Stomach (tissue), 4 donors: ENCODE data around the gene MKRN2OS.

Source experiments
- CTCF ChIP-seq, 7 experiments: fragments of 450-650 bp in 4 of 7; fragments of 200-600 bp in 3 of 7; sonication (generic) in 3 of 7; IDR thresholded peaks; one replicate each; pipeline ENCODE4 v1.5.1; 2016 to 2019; ENCODE audit warnings: antibody characterized with exemption in 7 of 7, control low read depth in 2 of 7, mild to moderate bottlenecking in 1 of 7
- POLR2A ChIP-seq, 4 donors: fragments of 450-650 bp; IDR thresholded peaks; one replicate each; pipeline ENCODE4 v1.6.1; 2016; ENCODE audit warnings: antibody characterized with exemption in 4 of 4, control low read depth in 2 of 4, mild to moderate bottlenecking in 1 of 4, moderate library complexity in 1 of 4
- POLR2AphosphoS5 ChIP-seq, 3 donors: sonication (generic); formaldehyde crosslinking; IDR thresholded peaks; one replicate each; pipeline ENCODE4 v1.6.1; 2016; ENCODE audit warnings: antibody characterized with exemption in 3 of 3

- TF ChIP-seq CTCF (IDR thresholded peaks at IDR 0.05) (no peak), POLR2A (IDR thresholded peaks at IDR 0.05) (no peak), POLR2AphosphoS5 (IDR thresholded peaks at IDR 0.05) (no peak)
Observed at GRCh38 chr3:12490547-12490946, 54.8 kb downstream of the MKRN2OS start.
